HG03039 (cell line): ENCODE measurements around the gene VASP.
A peak's percentile ranks its signal among the peaks of the same experiment; 100 is the strongest.
"Not testable (repeated sequence)": the region's sequence is repeated elsewhere in the genome, so short reads cannot be mapped to it uniquely, and the experiment has no call there.

Experiments used
- ATAC-seq: cut with Tn5 transposase; IDR thresholded peaks from one replicate; pipeline ENCODE4 v1.9.1; 2021; ENCODE audit warnings: mild to moderate bottlenecking, moderate library complexity; ENCODE audit not compliant: unreplicated experiment

The VASP gene

DNA sequence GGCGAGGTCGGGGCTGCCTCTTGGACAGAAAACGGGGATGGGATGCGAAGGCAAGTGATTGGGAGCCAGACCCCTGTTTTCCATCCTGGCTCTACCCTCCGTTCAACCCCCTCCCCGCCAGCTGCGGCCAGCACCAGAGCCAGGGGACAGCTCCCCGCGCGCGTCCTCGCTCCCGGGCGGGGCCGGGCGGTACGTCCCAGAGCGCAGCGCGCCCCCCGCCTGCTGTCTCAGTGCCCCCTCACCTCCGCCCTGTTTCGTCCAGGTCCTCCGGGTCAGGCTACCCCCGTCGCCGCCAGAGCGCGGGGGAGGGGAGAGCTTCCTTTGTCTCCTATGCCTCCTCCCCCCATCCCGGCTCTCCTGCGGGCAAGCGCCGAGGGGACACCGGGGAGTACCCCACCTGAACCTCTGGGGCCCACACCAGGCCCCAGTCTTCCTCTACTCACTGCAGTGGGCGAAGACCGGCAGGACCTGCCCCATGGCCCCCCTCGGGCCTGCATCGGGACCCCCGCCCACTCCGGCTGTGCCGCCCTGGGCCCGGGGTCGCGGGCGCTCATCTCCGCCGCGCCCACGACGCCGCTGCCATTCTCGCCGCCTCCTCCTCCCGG lies 10.8 kb upstream of the VASP start:
- ATAC-seq: peak; percentile 13

GRCh38 chr19:45497791-45498190 lies 9.5 kb upstream of the VASP start:
- no peak for ATAC-seq

GRCh38 chr19:45498411-45499195 lies 8.7 kb upstream of the VASP start, which contains the start of gene PPM1N:
TSS of gene PPM1N (plus strand) at chr19:45498443. CDS start at chr19:45498473, 30 bp downstream.
- ATAC-seq: no peak

- no peak for ATAC-seq
These were observed 7.8 kb upstream of the VASP start for GRCh38 chr19:45499196-45500180.

- no peak for ATAC-seq
These were observed 6.2 kb upstream of the VASP start for GRCh38 chr19:45500918-45501729.

- ATAC-seq: no peak
These were observed 5.6 kb upstream of the VASP start for GRCh38 chr19:45501730-45502014.

GRCh38 chr19:45502111-45502510 lies 5.2 kb upstream of the VASP start:
- no peak for ATAC-seq

- no peak for ATAC-seq
These were observed 3.4 kb upstream of the VASP start for GRCh38 chr19:45503909-45504308.

DNA sequence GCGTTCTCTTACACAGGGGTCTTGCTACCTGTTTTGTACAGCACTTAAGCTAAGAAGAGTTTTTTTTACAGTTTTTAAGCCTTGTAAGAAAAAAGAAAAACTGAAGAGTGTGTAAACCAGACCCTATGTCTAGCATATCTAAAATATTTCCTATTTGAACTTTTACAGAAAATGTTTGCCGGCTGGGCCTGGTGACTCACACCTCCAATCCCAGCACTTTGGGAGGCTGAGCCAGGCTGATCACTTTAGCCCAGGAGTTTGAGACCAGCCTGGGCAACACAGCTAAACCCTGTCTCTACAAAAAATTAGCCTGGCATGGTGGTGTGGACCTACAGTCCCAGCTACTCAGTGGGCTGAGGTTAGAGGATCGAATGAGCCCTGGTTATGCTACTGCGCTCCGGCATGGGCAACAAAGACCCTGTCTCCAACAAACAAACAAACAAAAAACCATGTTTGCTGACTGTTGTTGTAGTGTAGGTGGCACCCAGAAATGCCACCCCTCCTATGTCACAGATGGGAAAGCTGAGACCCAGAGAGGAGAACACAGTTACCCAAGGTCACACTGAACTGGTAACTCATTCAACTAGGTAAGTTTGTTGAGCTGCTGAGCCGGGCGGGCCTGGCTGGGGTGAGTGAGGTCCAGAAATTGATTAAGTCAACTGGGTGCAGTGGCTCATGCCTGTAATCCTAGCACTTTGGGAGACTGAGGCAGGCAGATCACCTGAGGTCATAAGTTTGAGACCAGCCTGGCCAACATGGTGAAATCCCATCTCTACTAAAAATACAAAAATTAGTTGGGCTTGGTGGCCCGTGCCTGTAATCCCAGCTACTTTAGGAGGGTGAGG lies 1.9 kb upstream of the VASP start:
- ATAC-seq: no peak

GRCh38 chr19:45505996-45506245 lies 1.4 kb upstream of the VASP start:
- no peak for ATAC-seq

DNA sequence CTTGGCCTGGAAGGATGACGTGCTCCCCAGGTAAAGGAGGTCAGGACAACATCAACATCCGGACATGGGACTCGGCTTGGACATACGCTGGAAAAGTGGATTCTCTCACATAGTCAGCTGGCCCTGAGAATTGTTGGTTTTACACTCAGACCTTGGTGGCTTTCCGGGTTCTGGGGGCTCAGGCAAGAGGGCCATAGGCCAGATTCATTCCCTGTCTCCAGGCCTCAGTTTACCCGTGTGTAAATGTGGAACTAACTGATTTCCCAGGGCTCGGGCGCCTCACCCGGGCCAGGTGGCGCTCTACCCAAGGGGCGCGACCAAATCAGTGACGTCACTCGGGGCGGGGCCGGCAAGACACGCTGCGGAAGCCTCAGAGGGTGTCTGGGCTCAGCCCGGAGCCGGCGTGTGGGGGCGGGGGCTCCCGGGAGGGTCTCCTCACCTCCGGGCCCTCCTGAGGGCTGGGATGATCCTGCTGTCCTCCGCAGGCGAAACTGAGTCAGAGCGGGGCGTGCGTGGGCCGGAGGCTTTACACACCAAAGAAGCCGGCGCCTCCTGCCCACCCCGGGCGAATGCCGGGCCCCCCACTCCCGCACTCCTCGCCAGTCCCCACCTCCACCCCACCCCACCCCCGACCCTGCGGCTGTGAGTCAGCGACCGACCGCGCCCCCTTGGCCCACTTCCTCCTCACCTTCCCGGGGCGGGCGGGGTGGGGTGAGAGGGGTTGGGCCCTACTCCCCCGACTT lies 862 bp upstream of the VASP start:
- peak; percentile 53 for ATAC-seq

- no peak for ATAC-seq
These were observed 665 bp downstream of the VASP start for GRCh38 chr19:45507872-45508416.

DNA sequence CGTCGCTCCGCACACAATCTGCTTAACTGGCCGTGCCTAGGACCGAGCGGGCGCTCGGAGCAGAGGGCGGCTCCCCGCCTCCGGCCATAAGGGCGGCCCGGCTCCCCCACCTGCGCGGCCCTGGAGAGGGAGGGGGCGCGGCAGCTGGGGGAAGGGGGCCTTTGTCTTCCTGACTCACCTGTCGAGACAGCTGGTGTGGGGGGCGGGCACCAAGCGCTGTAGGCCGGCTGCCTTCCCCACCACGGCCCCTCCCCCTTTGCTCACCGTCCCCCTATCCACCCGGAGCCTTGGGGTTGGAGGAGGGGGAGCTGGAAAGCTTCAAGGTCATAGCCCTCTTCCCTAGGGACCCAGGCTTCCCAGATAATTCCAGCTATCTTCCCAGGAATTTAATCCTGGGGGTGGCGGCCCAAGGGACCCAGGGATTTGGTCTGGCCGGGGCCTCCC lies 1.2 kb downstream of the VASP start:
- no peak for ATAC-seq

- ATAC-seq: no peak
These were observed 1.8 kb downstream of the VASP start for GRCh38 chr19:45508861-45509691.

- ATAC-seq: no peak
These were observed 2.4 kb downstream of the VASP start for GRCh38 chr19:45509692-45510015.

GRCh38 chr19:45510352-45510751 lies 3.1 kb downstream of the VASP start:
- ATAC-seq: not testable (repeated sequence)

GRCh38 chr19:45511074-45511473 lies 3.8 kb downstream of the VASP start:
- ATAC-seq: no peak

- ATAC-seq: no peak
These were observed 5.7 kb downstream of the VASP start for GRCh38 chr19:45512881-45513483.
